Endothelial cell of umbilical vein (primary cell): Measurements from ENCODE around the gene PPP1R1C. TPM values are rescaled to one million over a fixed set of nuclear protein-coding genes. Genes with fewer than 3 reads are reported as not detected.

Source experiments
- BruUV-seq: library from RNA; stranded (reverse); fragments of 400-500 nt; replicated peaks from 2 replicates; lab custom pipeline; 2021; lab: Mats Ljungman, UMichigan
- CTCF ChIA-PET: fragments of 300-600, 350-600 bp; sonication (Branson Sonifier 250); formaldehyde crosslinking; loops from one replicate; lab custom pipeline; 2021; ENCODE audit warnings: antibody characterized with exemption, inconsistent platforms; lab: Charles Lee
- POLR2A ChIA-PET: fragments of 300-600, 350-600 bp; sonication (Branson Sonifier 250); formaldehyde crosslinking; loops from one replicate; lab custom pipeline; 2021; ENCODE audit warnings: antibody characterized with exemption, inconsistent platforms; lab: Charles Lee
- DNase-seq: peaks from one replicate; pipeline ENCODE4 v3.0.0-alpha.2; 2011; ENCODE audit warnings: low read depth, low spot score
- FAIRE-seq: peaks from 2 replicates; lab custom pipeline; 2011; peaks lifted over from hg19 to GRCh38; lab: Jason Lieb, UNC
- H2AFZ ChIP-seq: 2 replicates; pipeline ENCODE4 v1.6.0; 2012; ENCODE audit warnings: low read depth, low read length, control low read depth, inconsistent platforms
- H3K27ac ChIP-seq: 2 replicates; pipeline ENCODE4 v1.5.1; 2011; ENCODE audit warnings: low read depth, mild to moderate bottlenecking, control low read depth, low read length, moderate library complexity; ENCODE audit not compliant: insufficient read depth
- H3K27me3 ChIP-seq, 2 experiments: 2 replicates each; pipeline versions ENCODE4 v1.6.0 to v1.6.1; 2011; ENCODE audit warnings: low read length in 2 of 2, mixed read lengths in 1 of 2; ENCODE audit not compliant: control insufficient read depth in 2 of 2, insufficient read depth in 2 of 2
- H3K36me3 ChIP-seq, 2 experiments: 2 replicates in 1 of 2; 3 replicates in 1 of 2; pipeline ENCODE4 v1.5.1; 2011; ENCODE audit warnings: low read length in 2 of 2, mild to moderate bottlenecking in 1 of 2, moderate library complexity in 1 of 2; ENCODE audit not compliant: control insufficient read depth in 2 of 2, insufficient read depth in 2 of 2; ENCODE audit errors: extremely low read depth in 1 of 2
- H3K4me1 ChIP-seq: 3 replicates; pipeline ENCODE4 v1.5.1; 2011; ENCODE audit warnings: mild to moderate bottlenecking, low read length; ENCODE audit not compliant: control insufficient read depth, insufficient read depth; ENCODE audit errors: extremely low read depth
- H3K4me2 ChIP-seq: 2 replicates; pipeline ENCODE4 v1.6.1; 2011; ENCODE audit warnings: low read length, control low read depth, mixed read lengths; ENCODE audit not compliant: insufficient read depth
- H3K4me3 ChIP-seq, 3 experiments: fragments of 200-600 bp in 1 of 3; sonication (generic), shearing (Covaris generic) in 1 of 3; replicated peaks in 1 of 3; 2 replicates each; pipeline ENCODE4 v1.5.1; 2011 to 2016; ENCODE audit warnings: control low read depth in 3 of 3, low read length in 3 of 3, mild to moderate bottlenecking in 2 of 3, inconsistent platforms in 1 of 3, low read depth in 1 of 3, moderate library complexity in 1 of 3; ENCODE audit not compliant: insufficient read depth in 1 of 3
- H3K79me2 ChIP-seq: 2 replicates; pipeline ENCODE4 v1.6.0; 2012; ENCODE audit warnings: low read length, inconsistent platforms; ENCODE audit not compliant: control insufficient read depth, insufficient read depth
- H3K9ac ChIP-seq: replicated peaks from 2 replicates; pipeline ENCODE3; 2011; ENCODE audit warnings: low read length, control low read depth; ENCODE audit not compliant: insufficient read depth; ENCODE audit errors: extremely low read depth
- H3K9me1 ChIP-seq: replicated peaks from 3 replicates; pipeline ENCODE4 v1.6.0; 2011; ENCODE audit warnings: mild to moderate bottlenecking, low read length; ENCODE audit not compliant: control insufficient read depth, insufficient read depth; ENCODE audit errors: extremely low read depth
- H3K9me3 ChIP-seq: replicated peaks from 2 replicates; pipeline ENCODE4 v1.5.1; 2012; ENCODE audit warnings: low read length, inconsistent platforms; ENCODE audit not compliant: control insufficient read depth, insufficient read depth
- H4K20me1 ChIP-seq: replicated peaks from 2 replicates; pipeline ENCODE3; 2011; ENCODE audit warnings: mild to moderate bottlenecking, low read length; ENCODE audit not compliant: control insufficient read depth, insufficient read depth; ENCODE audit errors: extremely low read depth
- CTCF ChIP-seq, 2 donors: IDR thresholded peaks; 1 replicate in 1 of 2; 2 replicates in 1 of 2; pipeline ENCODE4 v1.5.1; 2011; ENCODE audit warnings: low read length in 2 of 2, mild to moderate bottlenecking in 2 of 2, moderate library complexity in 2 of 2, control low read depth in 1 of 2, inconsistent platforms in 1 of 2, low read depth in 1 of 2; ENCODE audit not compliant: insufficient read depth in 1 of 2; ENCODE audit errors: extremely low read depth in 1 of 2
- EZH2 ChIP-seq: IDR thresholded peaks from 2 replicates; pipeline ENCODE4 v1.6.1; 2012; ENCODE audit warnings: borderline replicate concordance, low read depth, mild to moderate bottlenecking, moderate library complexity, low read length, inconsistent platforms; ENCODE audit not compliant: severe bottlenecking
- FOS ChIP-seq: IDR thresholded peaks from 2 replicates; pipeline ENCODE4 v1.6.1; 2011; ENCODE audit warnings: mild to moderate bottlenecking, low read length, moderate library complexity, borderline replicate concordance; ENCODE audit not compliant: insufficient read depth
- GATA2 ChIP-seq: IDR thresholded peaks from 2 replicates; pipeline ENCODE4 v1.7.0; 2011; ENCODE audit warnings: low read depth, mild to moderate bottlenecking, moderate library complexity, mixed read lengths, low read length; ENCODE audit not compliant: insufficient read length, insufficient read depth
- JUN ChIP-seq: IDR thresholded peaks from 2 replicates; pipeline ENCODE4 v1.6.1; 2011; ENCODE audit warnings: borderline replicate concordance, low read depth; ENCODE audit not compliant: insufficient read length, insufficient read depth
- MAX ChIP-seq: IDR thresholded peaks from 2 replicates; pipeline ENCODE4 v1.6.1; 2011; ENCODE audit not compliant: insufficient read depth, insufficient read length
- MYC ChIP-seq: IDR thresholded peaks from one replicate; pipeline ENCODE4 v1.6.1; 2011; ENCODE audit warnings: mild to moderate bottlenecking, low read depth, low read length
- POLR2A ChIP-seq: IDR thresholded peaks from 2 replicates; pipeline ENCODE4 v1.6.1; 2012; ENCODE audit warnings: low read depth, mild to moderate bottlenecking, control low read depth, low read length
- POLR2AphosphoS5 ChIP-seq: IDR thresholded peaks from 2 replicates; pipeline ENCODE4 v1.6.1; 2012; ENCODE audit warnings: low read depth, mild to moderate bottlenecking, control low read depth, low read length, moderate library complexity; ENCODE audit not compliant: insufficient read depth
- dilution Hi-C: fragments of 300-500 bp; cut with MboI; formaldehyde crosslinking; loops from one replicate; pipeline ENCODE4 v1.15.0; 2019; ENCODE audit warnings: low sequenced_read_pairs; ENCODE audit not compliant: extremely low pct_ligation_motif_present
- intact Hi-C: fragments of 100-400 bp; cut with micrococcal nuclease; formaldehyde crosslinking; loops from one replicate; pipeline ENCODE4 v1.10.0; 2022
- polyA plus RNA-seq, 4 experiments: library from polyadenylated mRNA; depleted of rRNA in 3 of 4; stranded (reverse) in 3 of 4; unstranded in 1 of 4; fragments of >200 nt; gene quantifications; 2 replicates each; pipeline versions ENCODE4 v1.2.1 to v1.2.3, GENCODE V29; 2011 to 2012; ENCODE audit warnings: missing spikeins in 1 of 4
- total RNA-seq: library from RNA; stranded (reverse); gene quantifications from 2 replicates; pipeline ENCODE4 v1.2.3, GENCODE V29; 2021

Gene PPP1R1C
- total and polyA plus RNA-seq, 2 donors (not counting 3 experiments of a cell fraction or from before 2014, with no cell fraction given): 0.26 TPM; not detected in 1

- no peak overlapping the region for H3K4me3 ChIP-seq
- H3K27me3 ChIP-seq: no peaks in the 10 kb centered on the region
- dilution Hi-C loops (no loop called here), intact Hi-C loops (no loop called here)
- H4K20me1 ChIP-seq: no peaks in the 10 kb centered on the region
- no peaks in the 10 kb centered on the region for H3K79me2 ChIP-seq
- ChIA-PET POLR2A (no interaction called here), CTCF (no interaction called here)
- no peak overlapping the region for H3K27ac ChIP-seq
- H3K4me2 ChIP-seq: no peak overlapping the region
- TF ChIP-seq EZH2: no peak
- no peak for TF ChIP-seq JUN
- TF ChIP-seq GATA2: no peak
- TF ChIP-seq FOS: no peak
- TF ChIP-seq MAX: no peak
- no peak for TF ChIP-seq POLR2AphosphoS5
- TF ChIP-seq MYC: no peak
- no peak for TF ChIP-seq POLR2A
- no peak for TF ChIP-seq CTCF (IDR thresholded peaks at IDR 0.05; ENCODE audit: extremely low read depth in 1 of 2, insufficient read depth in 1 of 2, low read depth in 1 of 2, low read length in 2 of 2)
- no TSS peak for BruUV-seq
- no peaks in the 10 kb centered on the region for H3K9me3 ChIP-seq
- H3K9ac ChIP-seq: no peak overlapping the region
- no peak overlapping the region for H2AFZ ChIP-seq
- no peaks in the 10 kb centered on the region for H3K4me1 ChIP-seq
- no peak for DNase-seq
- H3K9me1 ChIP-seq: no peaks in the 10 kb centered on the region
- no peaks in the 10 kb centered on the region for H3K36me3 ChIP-seq
- FAIRE-seq: no peak
Measured at GRCh38 chr2:181943411-181944124, 42.1 kb upstream of the PPP1R1C start.
